SU-DHL-6 (cell line): ENCODE data around the gene FGFR2.

Experiments
- EZH2phosphoT487 ChIP-seq: fragments of 200-600 bp; sonication (generic), shearing (Covaris generic); conservative IDR thresholded peaks from 2 replicates; pipeline ENCODE4 v1.6.1; 2018; ENCODE audit warnings: mild to moderate bottlenecking, antibody characterized with exemption, low read length, moderate library complexity, mixed read lengths
- TF ChIP-seq, protein P1 (sequence below): fragments of 200-600 bp; sonication (generic); IDR thresholded peaks from one replicate; pipeline ENCODE4 v1.5.1; 2017; ENCODE audit warnings: antibody characterized with exemption, mild to moderate bottlenecking, low read length, moderate library complexity; ENCODE audit not compliant: insufficient read depth, poor library complexity, severe bottlenecking

GRCh38 chr10:121495719-121496118, 102.5 kb downstream of the FGFR2 start:
- TF ChIP-seq, protein P1, sequence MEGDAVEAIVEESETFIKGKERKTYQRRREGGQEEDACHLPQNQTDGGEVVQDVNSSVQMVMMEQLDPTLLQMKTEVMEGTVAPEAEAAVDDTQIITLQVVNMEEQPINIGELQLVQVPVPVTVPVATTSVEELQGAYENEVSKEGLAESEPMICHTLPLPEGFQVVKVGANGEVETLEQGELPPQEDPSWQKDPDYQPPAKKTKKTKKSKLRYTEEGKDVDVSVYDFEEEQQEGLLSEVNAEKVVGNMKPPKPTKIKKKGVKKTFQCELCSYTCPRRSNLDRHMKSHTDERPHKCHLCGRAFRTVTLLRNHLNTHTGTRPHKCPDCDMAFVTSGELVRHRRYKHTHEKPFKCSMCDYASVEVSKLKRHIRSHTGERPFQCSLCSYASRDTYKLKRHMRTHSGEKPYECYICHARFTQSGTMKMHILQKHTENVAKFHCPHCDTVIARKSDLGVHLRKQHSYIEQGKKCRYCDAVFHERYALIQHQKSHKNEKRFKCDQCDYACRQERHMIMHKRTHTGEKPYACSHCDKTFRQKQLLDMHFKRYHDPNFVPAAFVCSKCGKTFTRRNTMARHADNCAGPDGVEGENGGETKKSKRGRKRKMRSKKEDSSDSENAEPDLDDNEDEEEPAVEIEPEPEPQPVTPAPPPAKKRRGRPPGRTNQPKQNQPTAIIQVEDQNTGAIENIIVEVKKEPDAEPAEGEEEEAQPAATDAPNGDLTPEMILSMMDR = no peak
- TF ChIP-seq EZH2phosphoT487 = no peak
